HCT116 (cell line): Measurements from ENCODE around the gene NET1.

ENCODE experiments used
- ATF3 ChIP-seq: IDR thresholded peaks from 2 replicates; pipeline ENCODE4 v1.6.1; 2012
- CEBPB ChIP-seq: IDR thresholded peaks from 2 replicates; pipeline ENCODE4 v1.6.1; 2012; ENCODE audit warnings: low read depth
- EGR1 ChIP-seq: IDR thresholded peaks from 2 replicates; pipeline ENCODE4 v1.6.1; 2012; ENCODE audit warnings: low read depth
- EZH2 ChIP-seq: fragments of 200-600 bp; sonication (generic); IDR thresholded peaks from 2 replicates; pipeline ENCODE4 v1.6.1; 2017; ENCODE audit warnings: antibody characterized with exemption, mixed run types
- FOSL1 ChIP-seq: IDR thresholded peaks from 2 replicates; pipeline ENCODE4 v1.6.1; 2012; ENCODE audit warnings: low read depth
- JUND ChIP-seq: IDR thresholded peaks from 2 replicates; pipeline ENCODE4 v1.6.1; 2012
- REST ChIP-seq: IDR thresholded peaks from 2 replicates; pipeline ENCODE4 v1.6.1; 2012; ENCODE audit warnings: low read depth
- SRF ChIP-seq: IDR thresholded peaks from 2 replicates; pipeline ENCODE4 v1.6.1; 2012; ENCODE audit warnings: low read depth
- ZNF274 ChIP-seq: fragments of 200-500 bp; sonication (Bioruptor generic); IDR thresholded peaks from 2 replicates; pipeline ENCODE4 v1.6.1; 2014; ENCODE audit warnings: mild to moderate bottlenecking, low read depth, low read length, inconsistent platforms
- TF ChIP-seq, protein P1 (sequence below), 3 experiments: fragments of 200-600 bp in 1 of 3; sonication (generic) in 1 of 3; IDR thresholded peaks in 2 of 3; conservative IDR thresholded peaks in 1 of 3; 2 replicates each; pipeline ENCODE4 v1.5.1; 2012 to 2017; ENCODE audit warnings: low read depth in 2 of 3, low read length in 2 of 3, antibody characterized with exemption in 1 of 3, borderline replicate concordance in 1 of 3, control low read depth in 1 of 3, mild to moderate bottlenecking in 1 of 3, mixed read lengths in 1 of 3, mixed run types in 1 of 3, moderate library complexity in 1 of 3; ENCODE audit not compliant: insufficient read depth in 1 of 3

- TF ChIP-seq EZH2 (no peak), ATF3 (no peak), REST (no peak), FOSL1 (no peak), SRF (no peak), CEBPB (no peak), JUND (no peak), EGR1 (no peak), ZNF274 (no peak)
- TF ChIP-seq, protein P1, sequence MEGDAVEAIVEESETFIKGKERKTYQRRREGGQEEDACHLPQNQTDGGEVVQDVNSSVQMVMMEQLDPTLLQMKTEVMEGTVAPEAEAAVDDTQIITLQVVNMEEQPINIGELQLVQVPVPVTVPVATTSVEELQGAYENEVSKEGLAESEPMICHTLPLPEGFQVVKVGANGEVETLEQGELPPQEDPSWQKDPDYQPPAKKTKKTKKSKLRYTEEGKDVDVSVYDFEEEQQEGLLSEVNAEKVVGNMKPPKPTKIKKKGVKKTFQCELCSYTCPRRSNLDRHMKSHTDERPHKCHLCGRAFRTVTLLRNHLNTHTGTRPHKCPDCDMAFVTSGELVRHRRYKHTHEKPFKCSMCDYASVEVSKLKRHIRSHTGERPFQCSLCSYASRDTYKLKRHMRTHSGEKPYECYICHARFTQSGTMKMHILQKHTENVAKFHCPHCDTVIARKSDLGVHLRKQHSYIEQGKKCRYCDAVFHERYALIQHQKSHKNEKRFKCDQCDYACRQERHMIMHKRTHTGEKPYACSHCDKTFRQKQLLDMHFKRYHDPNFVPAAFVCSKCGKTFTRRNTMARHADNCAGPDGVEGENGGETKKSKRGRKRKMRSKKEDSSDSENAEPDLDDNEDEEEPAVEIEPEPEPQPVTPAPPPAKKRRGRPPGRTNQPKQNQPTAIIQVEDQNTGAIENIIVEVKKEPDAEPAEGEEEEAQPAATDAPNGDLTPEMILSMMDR (IDR thresholded peaks at IDR 0.05 in 2 of 3, conservative IDR thresholded peaks at IDR 0.05 in 1 of 3; ENCODE audit: borderline replicate concordance in 1 of 3, insufficient read depth in 1 of 3, low read depth in 2 of 3, low read length in 2 of 3): peak; percentile 57 to 80 (median 69); a peak in 5 of 6 replicates
Observed at GRCh38 chr10:5434017-5434753, 21.8 kb downstream of the NET1 start.
